IMR-90 (cell line): ENCODE results near the gene OR56B1. TPM values are rescaled to one million over a fixed set of nuclear protein-coding genes. Genes with fewer than 3 reads are reported as not detected.

ENCODE experiments used
- ATAC-seq: fragments of 200-7000 bp; cut with Tn5 transposase; 2 replicates; pipeline ENCODE4 v1.9.1; 2020; ENCODE audit warnings: low read depth, mild to moderate bottlenecking, moderate library complexity
- BruUV-seq: library from RNA; stranded (reverse); fragments of 400-500 nt; replicated peaks from 2 replicates; lab custom pipeline; 2021; lab: Mats Ljungman, UMichigan
- CTCF ChIA-PET: fragments of 300-600 bp; formaldehyde crosslinking; extraction: SDS; loops from one replicate; lab custom pipeline; 2021; ENCODE audit warnings: antibody characterized with exemption; lab: Yijun Ruan, JAX
- POLR2A ChIA-PET: fragments of 300-600 bp; sonication (Branson Sonifier 250); formaldehyde crosslinking; loops from one replicate; lab custom pipeline; 2022; ENCODE audit warnings: antibody characterized with exemption; ENCODE audit not compliant: unreplicated experiment; lab: Charles Lee
- DNase-seq: peaks from one replicate; pipeline ENCODE4 v3.0.0; 2013
- H2AFZ ChIP-seq: replicated peaks from 2 replicates; pipeline ENCODE3; 2013; ENCODE audit warnings: low read length, mild to moderate bottlenecking; ENCODE audit not compliant: poor library complexity
- H2AK5ac ChIP-seq: 2 replicates; pipeline ENCODE4 v1.6.1; 2013; ENCODE audit warnings: low read depth, low read length, inconsistent platforms
- H2AK9ac ChIP-seq: replicated peaks from 2 replicates; pipeline ENCODE3; 2013; ENCODE audit warnings: mild to moderate bottlenecking, low read depth, low read length, moderate library complexity; ENCODE audit not compliant: poor library complexity
- H2BK120ac ChIP-seq: 2 replicates; pipeline ENCODE4 v1.6.1; 2013; ENCODE audit warnings: low read depth, low read length, inconsistent platforms
- H2BK15ac ChIP-seq: 3 replicates; pipeline ENCODE4 v1.6.1; 2013; ENCODE audit warnings: low read depth, low read length, inconsistent platforms
- H2BK20ac ChIP-seq: 2 replicates; pipeline ENCODE4 v1.6.1; 2013; ENCODE audit warnings: low read depth, mild to moderate bottlenecking, inconsistent platforms, low read length, moderate library complexity
- H2BK5ac ChIP-seq: 2 replicates; pipeline ENCODE4 v1.6.1; 2013; ENCODE audit warnings: mild to moderate bottlenecking, low read depth, low read length, inconsistent platforms; ENCODE audit not compliant: poor library complexity, severe bottlenecking
- H3K14ac ChIP-seq: replicated peaks from 2 replicates; pipeline ENCODE4 v1.6.1; 2013; ENCODE audit warnings: low read depth, low read length, inconsistent platforms
- H3K18ac ChIP-seq: 2 replicates; pipeline ENCODE4 v1.6.1; 2013; ENCODE audit warnings: low read depth, low read length, control low read depth
- H3K23ac ChIP-seq: 2 replicates; pipeline ENCODE4 v1.6.1; 2013; ENCODE audit warnings: low read depth, low read length, inconsistent platforms
- H3K27ac ChIP-seq: 2 replicates; pipeline ENCODE4 v1.5.1; 2013; ENCODE audit warnings: mild to moderate bottlenecking, control low read depth, low read length; ENCODE audit not compliant: insufficient read depth
- H3K27me3 ChIP-seq: 2 replicates; pipeline ENCODE4 v1.6.1; 2013; ENCODE audit warnings: low read length; ENCODE audit not compliant: control insufficient read depth, insufficient read depth
- H3K36me3 ChIP-seq: 2 replicates; pipeline ENCODE4 v1.6.1; 2013; ENCODE audit warnings: low read length, mixed read lengths; ENCODE audit not compliant: control insufficient read depth, insufficient read depth
- H3K4ac ChIP-seq: 2 replicates; pipeline ENCODE4 v1.6.1; 2013; ENCODE audit warnings: low read depth, low read length, inconsistent platforms
- H3K4me1 ChIP-seq: 2 replicates; pipeline ENCODE4 v1.6.1; 2013; ENCODE audit warnings: low read length, mixed read lengths; ENCODE audit not compliant: control insufficient read depth, insufficient read depth
- H3K4me2 ChIP-seq: 2 replicates; pipeline ENCODE4 v1.6.1; 2013; ENCODE audit warnings: low read depth, mild to moderate bottlenecking, control low read depth, low read length, moderate library complexity
- H3K4me3 ChIP-seq: 2 replicates; pipeline ENCODE4 v1.5.1; 2013; ENCODE audit warnings: low read depth, mild to moderate bottlenecking, control low read depth, low read length, moderate library complexity; ENCODE audit not compliant: insufficient read depth
- H3K56ac ChIP-seq: 2 replicates; pipeline ENCODE4 v1.6.1; 2013; ENCODE audit warnings: low read length, inconsistent platforms; ENCODE audit not compliant: insufficient read depth; ENCODE audit errors: extremely low read depth
- H3K79me1 ChIP-seq, 2 experiments: 2 replicates each; pipeline ENCODE4 v1.6.1; 2013; ENCODE audit warnings: low read length in 2 of 2, inconsistent platforms in 1 of 2, low read depth in 1 of 2
- H3K9ac ChIP-seq: 2 replicates; pipeline ENCODE4 v1.6.1; 2013; ENCODE audit warnings: low read depth, low read length, control low read depth
- H3K9me1 ChIP-seq: 2 replicates; pipeline ENCODE4 v1.6.1; 2013; ENCODE audit warnings: low read length, inconsistent platforms; ENCODE audit not compliant: insufficient read depth
- H3K9me3 ChIP-seq: 2 replicates; pipeline ENCODE4 v1.6.1; 2013; ENCODE audit warnings: low read length; ENCODE audit not compliant: control insufficient read depth, insufficient read depth
- H4K20me1 ChIP-seq: 2 replicates; pipeline ENCODE4 v1.6.1; 2013; ENCODE audit warnings: low read length, inconsistent platforms; ENCODE audit not compliant: insufficient read depth
- H4K5ac ChIP-seq: 2 replicates; pipeline ENCODE4 v1.6.1; 2013; ENCODE audit warnings: mild to moderate bottlenecking, low read depth, low read length, control low read depth
- H4K8ac ChIP-seq, 2 experiments: 2 replicates each; pipeline ENCODE4 v1.6.1; 2013; ENCODE audit warnings: low read depth in 2 of 2, low read length in 2 of 2, control low read depth in 1 of 2, inconsistent platforms in 1 of 2
- H4K91ac ChIP-seq: 2 replicates; pipeline ENCODE4 v1.6.1; 2013; ENCODE audit warnings: low read depth, low read length, inconsistent platforms; ENCODE audit not compliant: insufficient read depth
- MAFK ChIP-seq: IDR thresholded peaks from 2 replicates; pipeline ENCODE4 v1.6.1; 2012; ENCODE audit warnings: low read depth, low read length, improper control_type of control experiment
- MAZ ChIP-seq: IDR thresholded peaks from 2 replicates; pipeline ENCODE4 v1.6.1; 2012; ENCODE audit warnings: low read depth, mild to moderate bottlenecking, low read length, improper control_type of control experiment, moderate library complexity, borderline replicate concordance
- RAD21 ChIP-seq: IDR thresholded peaks from 2 replicates; pipeline ENCODE4 v1.6.1; 2012; ENCODE audit warnings: low read length, improper control_type of control experiment
- USF2 ChIP-seq: fragments of 150-350 bp; IDR thresholded peaks from 2 replicates; pipeline ENCODE4 v1.6.1; 2017; ENCODE audit warnings: mild to moderate bottlenecking, antibody characterized with exemption, low read length, low read depth
- WGBS, 2 experiments: methylation state at CpG; one replicate each; pipeline versions ENCODE4 v1.1.5 to v1.1.7; 2013; ENCODE audit warnings: missing lambda C conversion rate in 2 of 2; ENCODE audit not compliant: insufficient read length in 1 of 2; ENCODE audit errors: extremely low coverage in 2 of 2; 5-methylcytosine and 5-hydroxymethylcytosine counted together
- dilution Hi-C: fragments of 300-500 bp; cut with HindIII; formaldehyde crosslinking; loops from one replicate; pipeline ENCODE4 v1.14.3; 2018; ENCODE audit warnings: low sequenced_read_pairs; ENCODE audit not compliant: unreplicated experiment
- in situ Hi-C: fragments of 300-500 bp; cut with MboI; formaldehyde crosslinking; loops from 3 replicates; pipeline ENCODE4 v1.14.3; 2019; ENCODE audit warnings: low sequenced_read_pairs, inconsistent platforms, mixed read lengths
- intact Hi-C: fragments of 100-400 bp; cut with micrococcal nuclease; formaldehyde crosslinking; loops from 2 replicates; pipeline ENCODE4 v1.10.0; 2022
- polyA plus RNA-seq, 3 experiments: library from polyadenylated mRNA; depleted of rRNA; stranded (reverse); fragments of >200 nt; gene quantifications; 2 replicates each; pipeline ENCODE4 v1.2.3, GENCODE V29; 2012; ENCODE audit warnings: low replicate concordance in 1 of 3
- total RNA-seq: library from RNA; depleted of rRNA; stranded (reverse); fragments of >200 nt; gene quantifications from 2 replicates; pipeline ENCODE4 v1.2.3, GENCODE V29; 2012

Gene OR56B1
- total and polyA plus RNA-seq, 2 of the 4 experiments (the other 2 are of a cell fraction): not detected

- Histone ChIP-seq H4K20me1 (no peaks in the 10 kb centered on the region), H3K4me3 (no peak overlapping the region), H3K27me3 (no peaks in the 10 kb centered on the region), H3K36me3 (no peaks in the 10 kb centered on the region), H3K18ac (no peak overlapping the region), H4K8ac (no peak overlapping the region), H2BK15ac (no peak overlapping the region), H3K9me3 (no peaks in the 10 kb centered on the region), H2AK9ac (no peak overlapping the region), H2BK20ac (no peak overlapping the region), H2AFZ (no peak overlapping the region), H2BK120ac (no peak overlapping the region), H3K27ac (no peak overlapping the region), H3K79me1 (no peaks in the 10 kb centered on the region), H3K23ac (no peak overlapping the region), H3K4me2 (no peak overlapping the region), H2BK5ac (no peak overlapping the region), H4K91ac (no peak overlapping the region), H3K4ac (no peak overlapping the region), H3K4me1 (no peaks in the 10 kb centered on the region), H4K5ac (no peak overlapping the region), H3K9me1 (no peaks in the 10 kb centered on the region), H3K14ac (no peak overlapping the region), H3K56ac (no peak overlapping the region), H2AK5ac (no peak overlapping the region), H3K9ac (no peak overlapping the region)
- no CpG with 5 or more reads among the region's 3 CpGs for WGBS, 2 experiments
- dilution Hi-C loops: no loop called here
- TF ChIP-seq MAFK (peak; percentile 34), MAZ (no peak), RAD21 (no peak), USF2 (no peak)
- ATAC-seq (no peak), DNase-seq (no peak)
- BruUV-seq: no TSS peak
- CTCF ChIA-PET: no interaction called here
- in situ Hi-C loops: no loop called here
- POLR2A ChIA-PET: no interaction called here
- intact Hi-C loops: no loop called here
Measured at GRCh38 chr11:5749836-5750235, 13.6 kb downstream of the OR56B1 start.
